HG03045 (cell line): ENCODE results near the gene PLEKHA6.

Source experiments
- ATAC-seq: cut with Tn5 transposase; IDR thresholded peaks from one replicate; pipeline ENCODE4 v1.9.1; 2021; ENCODE audit warnings: mild to moderate bottlenecking, moderate library complexity; ENCODE audit not compliant: unreplicated experiment

The PLEKHA6 gene

GRCh38 chr1:204382714-204383083, 23.0 kb upstream of the PLEKHA6 start:
- ATAC-seq = no peak

- no peak for ATAC-seq
Measured at GRCh38 chr1:204380293-204380831, 20.6 kb upstream of the PLEKHA6 start.

GRCh38 chr1:204377800-204378668, 18.3 kb upstream of the PLEKHA6 start:
- no peak for ATAC-seq

- ATAC-seq = no peak
Measured at GRCh38 chr1:204376919-204377799, 17.4 kb upstream of the PLEKHA6 start.

GRCh38 chr1:204376465-204376864, 16.7 kb upstream of the PLEKHA6 start:
- ATAC-seq = no peak

GRCh38 chr1:204373911-204374310, 14.2 kb upstream of the PLEKHA6 start:
- no peak for ATAC-seq

GRCh38 chr1:204370176-204370575, 10.4 kb upstream of the PLEKHA6 start:
- ATAC-seq = no peak

- ATAC-seq = no peak
Measured at GRCh38 chr1:204368996-204369726, 9.4 kb upstream of the PLEKHA6 start.

GRCh38 chr1:204367956-204368355, 8.2 kb upstream of the PLEKHA6 start:
- ATAC-seq = no peak

GRCh38 chr1:204367193-204367858, 7.6 kb upstream of the PLEKHA6 start:
- ATAC-seq = no peak

GRCh38 chr1:204366759-204367158, 7.0 kb upstream of the PLEKHA6 start:
- ATAC-seq = no peak

- peak; percentile 55 for ATAC-seq
Measured at GRCh38 chr1:204363335-204364114, 3.8 kb upstream of the PLEKHA6 start.

- no peak for ATAC-seq
Measured at GRCh38 chr1:204362984-204363334, 3.2 kb upstream of the PLEKHA6 start.

GRCh38 chr1:204361781-204362180, 2.1 kb upstream of the PLEKHA6 start:
- no peak for ATAC-seq

- ATAC-seq = no peak
Measured at GRCh38 chr1:204361341-204361771, 1.6 kb upstream of the PLEKHA6 start.

GRCh38 chr1:204360314-204360713, 585 bp upstream of the PLEKHA6 start:
- ATAC-seq = no peak

- no peak for ATAC-seq
Measured at GRCh38 chr1:204359131-204359473, 627 bp downstream of the PLEKHA6 start.

GRCh38 chr1:204358605-204359004, 1.1 kb downstream of the PLEKHA6 start:
- no peak for ATAC-seq

GRCh38 chr1:204357551-204358490, 1.9 kb downstream of the PLEKHA6 start:
- no peak for ATAC-seq
